GM12878 (cell line): ENCODE measurements around the gene ZSWIM5.

Source experiments
- SMC3 ChIP-seq: IDR thresholded peaks from 2 replicates; pipeline ENCODE4 v1.6.1; 2011; ENCODE audit warnings: low read length, improper control_type of control experiment, borderline replicate concordance
- TF ChIP-seq, protein P1 (sequence below): IDR thresholded peaks from 2 replicates; pipeline ENCODE4 v1.6.1; 2012; ENCODE audit warnings: low read depth, low read length, improper control_type of control experiment

DNA sequence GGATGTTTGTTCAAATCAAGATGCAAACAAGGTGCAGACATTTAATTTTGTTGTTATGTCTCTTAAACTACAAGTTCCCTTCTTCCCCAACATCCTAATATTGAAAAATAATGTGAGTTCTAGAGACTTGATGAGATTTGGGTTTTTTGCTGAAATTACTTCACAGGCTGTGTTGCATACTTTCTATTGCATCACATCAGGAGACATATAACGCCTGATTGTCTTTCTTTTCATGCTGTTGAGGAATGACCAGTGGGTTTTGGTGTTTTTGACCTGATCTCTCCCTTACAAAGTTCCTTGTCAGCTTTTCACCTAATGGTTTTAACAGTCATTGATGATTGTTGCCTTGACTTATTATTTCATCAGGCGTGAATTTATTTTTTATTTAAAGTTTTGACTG, 111.0 kb downstream of the ZSWIM5 start:
- no peak for TF ChIP-seq SMC3
- TF ChIP-seq, protein P1, sequence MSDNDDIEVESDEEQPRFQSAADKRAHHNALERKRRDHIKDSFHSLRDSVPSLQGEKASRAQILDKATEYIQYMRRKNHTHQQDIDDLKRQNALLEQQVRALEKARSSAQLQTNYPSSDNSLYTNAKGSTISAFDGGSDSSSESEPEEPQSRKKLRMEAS: no peak
